Stimulated activated CD4-positive, alpha-beta T cell treated with anti-CD3 and anti-CD28 coated beads, TNF-alpha, amount 100 ng/mL, for 1 hour (primary cell): ENCODE results near the gene HINFP.
"Not testable (repeated sequence)": the region's sequence is repeated elsewhere in the genome, so short reads cannot be mapped to it uniquely, and the experiment has no call there.

Experiments
- DNase-seq, 3 donors: peaks; one replicate each; pipeline ENCODE4 v3.0.0-alpha.2; 2020; ENCODE audit warnings: low read depth in 3 of 3, low spot score in 1 of 3

HINFP gene

DNA sequence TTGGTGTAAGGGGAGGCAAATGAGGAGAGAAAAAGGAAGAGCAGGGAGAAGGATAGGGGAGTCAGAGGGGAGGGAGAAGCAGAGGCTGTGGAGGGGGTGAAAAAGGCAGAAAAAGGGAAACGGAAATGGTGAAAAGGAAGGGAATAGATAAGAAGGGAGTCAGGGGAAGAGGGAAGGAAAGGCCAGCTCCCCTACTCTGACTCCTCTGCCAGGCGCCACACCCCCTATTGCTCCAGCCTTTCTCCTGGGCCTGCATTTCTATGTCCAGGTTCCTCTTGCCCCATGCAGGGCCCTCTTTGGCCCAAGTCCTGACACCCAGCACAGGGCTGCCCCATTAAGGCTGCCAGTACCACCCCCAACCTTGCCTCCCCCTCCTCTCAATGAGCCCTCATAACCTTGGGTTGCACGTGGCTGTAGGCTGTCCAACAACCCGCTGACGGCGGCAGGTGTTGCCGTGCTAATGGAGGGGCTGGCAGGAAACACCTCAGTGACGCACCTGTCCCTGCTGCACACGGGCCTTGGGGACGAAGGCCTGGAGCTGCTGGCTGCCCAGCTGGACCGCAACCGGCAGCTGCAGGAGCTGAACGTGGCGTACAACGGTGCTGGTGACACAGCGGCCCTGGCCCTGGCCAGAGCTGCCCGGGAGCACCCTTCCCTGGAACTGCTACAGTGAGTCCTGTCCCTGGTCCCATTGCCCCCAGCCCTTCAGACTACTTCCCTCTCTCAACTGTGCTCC, 60.5 kb downstream of the HINFP start:
- no peak for DNase-seq

DNA sequence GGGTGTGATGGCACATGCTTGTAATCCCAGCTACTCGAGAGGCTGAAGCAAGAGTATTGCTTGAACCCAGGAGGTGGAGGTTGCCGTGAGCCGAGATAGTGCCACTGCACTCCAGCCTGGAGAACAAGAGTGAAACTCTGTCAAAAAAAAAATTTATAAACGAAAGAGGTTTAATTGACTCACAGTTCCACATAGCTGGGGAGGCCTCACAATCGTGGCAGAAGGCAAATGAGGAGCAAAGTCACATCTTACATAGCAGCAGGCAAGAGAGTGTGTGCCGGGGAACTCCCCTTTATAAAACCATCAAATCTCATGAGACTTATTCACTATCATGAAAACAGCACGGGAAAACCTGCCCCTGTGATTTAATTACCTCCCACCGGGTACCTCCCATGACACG, 63.0 kb downstream of the HINFP start:
- not testable (repeated sequence) for DNase-seq
